BE2C (cell line): ENCODE results near the gene PTPRH.

Experiments
- DNase-seq: peaks from one replicate; pipeline ENCODE4 v3.0.0-alpha.2; 2020
- H3K27me3 ChIP-seq: fragments of 250-450 bp; sonication (Bioruptor Pico); 2 replicates; pipeline ENCODE4 v1.5.1; 2020; ENCODE audit warnings: mild to moderate bottlenecking
- H3K36me3 ChIP-seq: fragments of 250-450 bp; sonication (Bioruptor Pico); 2 replicates; pipeline ENCODE4 v1.5.1; 2020; ENCODE audit warnings: mild to moderate bottlenecking
- H3K4me1 ChIP-seq: fragments of 250-450 bp; sonication (Bioruptor Pico); 2 replicates; pipeline ENCODE4 v1.5.1; 2020
- H3K4me3 ChIP-seq: 2 replicates; pipeline ENCODE4 v1.5.1; 2011; ENCODE audit warnings: low read depth, low read length
- H3K9me3 ChIP-seq: fragments of 250-450 bp; sonication (Bioruptor Pico); 2 replicates; pipeline ENCODE4 v1.5.1; 2020
- TF ChIP-seq, protein P1 (sequence below): IDR thresholded peaks from 2 replicates; pipeline ENCODE4 v1.5.1; 2012; ENCODE audit warnings: mild to moderate bottlenecking, low read depth, low read length

The PTPRH gene

DNA sequence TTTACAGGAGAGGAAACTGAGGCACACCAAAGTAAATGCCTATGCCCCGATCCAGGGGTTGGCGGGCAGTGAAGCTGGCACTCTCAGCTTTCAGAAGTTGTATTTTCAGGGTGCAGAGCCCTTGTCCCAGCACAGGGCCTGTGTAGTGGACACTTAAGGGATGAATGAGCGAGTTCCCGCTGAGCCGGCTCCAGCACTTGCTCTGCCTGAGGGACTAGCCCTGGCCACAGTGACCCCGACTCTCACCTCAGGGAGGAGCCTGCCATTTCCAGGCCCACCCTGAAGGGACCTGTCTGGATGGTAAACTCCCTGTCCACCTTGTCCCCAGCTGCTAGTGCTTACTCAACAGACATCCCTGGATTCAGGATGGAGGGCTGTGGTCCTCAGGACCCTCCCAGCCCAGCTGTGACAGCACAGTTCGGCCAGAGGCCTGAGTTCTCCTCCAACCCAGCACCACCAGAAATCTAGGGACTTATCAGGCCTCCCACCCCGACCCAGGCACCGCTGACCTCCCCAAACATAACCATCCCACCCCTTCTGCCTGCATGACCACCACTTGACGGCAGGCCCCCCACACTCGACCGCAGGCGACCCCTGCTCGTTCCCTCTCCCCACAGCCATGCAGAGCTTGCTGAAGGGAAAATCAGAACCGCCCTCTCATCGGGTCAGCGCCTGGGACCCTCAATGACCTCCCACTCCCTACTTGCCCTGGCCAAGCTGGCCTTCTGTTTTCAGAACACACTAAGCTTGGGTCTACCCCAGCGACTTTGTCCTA, 41.1 kb upstream of the PTPRH start:
- TF ChIP-seq, protein P1, sequence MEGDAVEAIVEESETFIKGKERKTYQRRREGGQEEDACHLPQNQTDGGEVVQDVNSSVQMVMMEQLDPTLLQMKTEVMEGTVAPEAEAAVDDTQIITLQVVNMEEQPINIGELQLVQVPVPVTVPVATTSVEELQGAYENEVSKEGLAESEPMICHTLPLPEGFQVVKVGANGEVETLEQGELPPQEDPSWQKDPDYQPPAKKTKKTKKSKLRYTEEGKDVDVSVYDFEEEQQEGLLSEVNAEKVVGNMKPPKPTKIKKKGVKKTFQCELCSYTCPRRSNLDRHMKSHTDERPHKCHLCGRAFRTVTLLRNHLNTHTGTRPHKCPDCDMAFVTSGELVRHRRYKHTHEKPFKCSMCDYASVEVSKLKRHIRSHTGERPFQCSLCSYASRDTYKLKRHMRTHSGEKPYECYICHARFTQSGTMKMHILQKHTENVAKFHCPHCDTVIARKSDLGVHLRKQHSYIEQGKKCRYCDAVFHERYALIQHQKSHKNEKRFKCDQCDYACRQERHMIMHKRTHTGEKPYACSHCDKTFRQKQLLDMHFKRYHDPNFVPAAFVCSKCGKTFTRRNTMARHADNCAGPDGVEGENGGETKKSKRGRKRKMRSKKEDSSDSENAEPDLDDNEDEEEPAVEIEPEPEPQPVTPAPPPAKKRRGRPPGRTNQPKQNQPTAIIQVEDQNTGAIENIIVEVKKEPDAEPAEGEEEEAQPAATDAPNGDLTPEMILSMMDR = no peak
- H3K27me3 ChIP-seq = no peaks in the 10 kb centered on the region
- no peak overlapping the region for H3K4me3 ChIP-seq
- no peaks in the 10 kb centered on the region for H3K9me3 ChIP-seq
- peaks cover 7% of the 10 kb centered on the region; the same call in 1 of the 2 replicates for H3K4me1 ChIP-seq
- peaks cover 15% of the 10 kb centered on the region for H3K36me3 ChIP-seq
- no peak for DNase-seq

DNA sequence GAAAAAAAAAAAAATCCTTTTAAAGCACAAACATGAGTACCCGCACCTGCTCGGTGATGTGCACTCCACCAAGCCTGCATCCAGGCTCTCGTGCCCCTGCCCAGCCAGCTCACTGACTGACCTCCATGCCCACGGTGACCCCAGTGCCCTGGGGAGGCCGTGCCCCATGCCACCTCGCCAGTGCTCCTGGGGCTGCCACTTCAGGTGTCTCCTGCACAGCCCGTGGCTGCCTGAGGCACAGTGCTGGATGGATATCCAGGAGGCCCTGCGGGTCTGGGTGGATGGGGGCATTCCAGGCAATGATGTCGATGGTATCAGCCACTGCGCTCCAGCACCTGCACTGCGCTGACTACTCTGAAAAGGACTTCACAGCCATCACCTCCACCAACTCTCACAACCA, 40.5 kb upstream of the PTPRH start:
- Histone ChIP-seq H3K4me3 (no peak overlapping the region), H3K27me3 (no peaks in the 10 kb centered on the region), H3K36me3 (peaks cover 20% of the 10 kb centered on the region), H3K4me1 (peaks cover 7% of the 10 kb centered on the region; the same call in 1 of the 2 replicates), H3K9me3 (no peaks in the 10 kb centered on the region)
- TF ChIP-seq, protein P1 = no peak
- no peak for DNase-seq

DNA sequence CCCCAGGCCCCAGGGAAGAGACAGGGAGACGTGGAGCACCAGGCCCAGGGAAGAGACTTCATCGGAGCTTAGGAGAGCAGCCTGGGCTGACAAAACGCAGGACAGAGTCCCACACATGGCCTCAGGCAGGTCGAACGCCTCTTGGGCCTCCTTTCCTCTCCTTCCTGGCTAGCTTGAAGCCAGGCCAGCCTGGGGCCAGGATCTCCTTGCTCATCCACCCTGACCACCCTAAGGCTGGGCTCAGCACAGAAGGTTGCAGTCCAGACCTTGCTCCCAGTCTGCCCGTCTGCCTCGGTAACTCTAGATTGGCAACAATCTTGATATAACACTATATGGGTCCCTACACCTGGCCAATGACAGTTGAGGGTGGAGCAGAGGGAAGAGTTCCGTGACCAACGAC, 39.4 kb upstream of the PTPRH start:
- no peak overlapping the region for H3K4me3 ChIP-seq
- DNase-seq = no peak
- TF ChIP-seq, protein P1 = no peak
- no peaks in the 10 kb centered on the region for H3K27me3 ChIP-seq
- H3K4me1 ChIP-seq = peaks cover 7% of the 10 kb centered on the region; the same call in 1 of the 2 replicates
- no peaks in the 10 kb centered on the region for H3K9me3 ChIP-seq
- peaks cover 26% of the 10 kb centered on the region for H3K36me3 ChIP-seq

DNA sequence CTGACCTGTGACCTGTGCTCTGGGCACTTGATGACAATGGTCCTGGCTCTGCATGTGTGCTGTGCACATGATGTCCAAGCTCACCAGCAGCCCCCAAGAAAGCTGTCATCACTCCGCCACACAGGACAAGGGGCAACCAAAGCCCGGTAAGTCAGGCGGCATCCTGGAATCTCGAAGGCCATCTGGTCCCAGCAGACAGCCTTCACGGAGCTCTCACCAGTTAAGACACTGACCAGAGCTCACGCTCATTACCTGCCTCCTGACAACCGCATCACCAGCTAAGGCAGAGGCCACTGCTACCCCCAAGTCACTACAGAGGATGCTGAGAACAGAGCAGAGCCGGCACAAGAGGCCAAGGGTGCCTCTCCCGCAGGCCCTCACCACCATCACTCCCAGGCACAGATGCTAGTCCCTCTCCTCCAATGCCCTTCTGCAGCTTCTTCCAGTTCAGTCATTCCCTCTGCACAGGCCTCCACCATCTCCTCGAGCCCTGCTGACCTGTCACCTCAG, 38.9 kb upstream of the PTPRH start:
- Histone ChIP-seq H3K27me3 (no peaks in the 10 kb centered on the region), H3K36me3 (peaks cover 31% of the 10 kb centered on the region), H3K4me3 (no peak overlapping the region), H3K9me3 (no peaks in the 10 kb centered on the region), H3K4me1 (peaks cover 7% of the 10 kb centered on the region; the same call in 1 of the 2 replicates)
- no peak for DNase-seq
- TF ChIP-seq, protein P1 = no peak

DNA sequence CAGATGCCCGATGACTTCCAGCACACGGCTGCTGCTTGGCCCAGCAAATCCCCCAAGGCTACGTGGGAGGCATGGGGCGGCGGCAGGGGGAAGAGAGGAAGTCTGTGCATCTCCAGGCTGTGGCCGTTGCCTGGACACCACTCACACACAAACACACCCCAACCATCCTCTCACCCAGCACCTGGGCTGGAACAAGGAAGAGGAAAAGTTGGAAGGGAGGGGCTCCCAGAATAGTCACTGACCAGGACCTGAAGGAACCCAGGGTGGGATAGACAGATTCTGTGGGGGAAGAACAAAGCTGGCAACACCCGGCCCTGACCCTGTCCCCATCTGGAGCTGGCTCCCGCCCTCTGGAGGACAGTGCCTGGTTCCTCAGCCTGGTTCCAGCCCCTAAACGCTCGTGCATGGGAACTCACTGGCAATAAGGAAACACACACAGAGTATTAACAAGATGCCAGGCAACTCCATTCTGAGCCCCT, 38.4 kb upstream of the PTPRH start:
- no peak overlapping the region for H3K4me3 ChIP-seq
- no peak for DNase-seq
- H3K4me1 ChIP-seq = peaks cover 7% of the 10 kb centered on the region; the same call in 1 of the 2 replicates
- peaks cover 35% of the 10 kb centered on the region for H3K36me3 ChIP-seq
- no peaks in the 10 kb centered on the region for H3K27me3 ChIP-seq
- no peaks in the 10 kb centered on the region for H3K9me3 ChIP-seq
- TF ChIP-seq, protein P1 = 0 out of 2 replicates have a peak, but pooled peaks have one; percentile 7
